ENCODE data around the gene AIG1. TPM values are rescaled to one million over a fixed set of nuclear protein-coding genes. Genes with fewer than 3 reads are reported as not detected.
"Not testable (repeated sequence)": the region's sequence is repeated elsewhere in the genome, so short reads cannot be mapped to it uniquely, and the experiment has no call there.

Gene AIG1, protein sequence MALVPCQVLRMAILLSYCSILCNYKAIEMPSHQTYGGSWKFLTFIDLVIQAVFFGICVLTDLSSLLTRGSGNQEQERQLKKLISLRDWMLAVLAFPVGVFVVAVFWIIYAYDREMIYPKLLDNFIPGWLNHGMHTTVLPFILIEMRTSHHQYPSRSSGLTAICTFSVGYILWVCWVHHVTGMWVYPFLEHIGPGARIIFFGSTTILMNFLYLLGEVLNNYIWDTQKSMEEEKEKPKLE
- 2.9 and 4.7 TPM in 2 replicates for total RNA-seq

DNA sequence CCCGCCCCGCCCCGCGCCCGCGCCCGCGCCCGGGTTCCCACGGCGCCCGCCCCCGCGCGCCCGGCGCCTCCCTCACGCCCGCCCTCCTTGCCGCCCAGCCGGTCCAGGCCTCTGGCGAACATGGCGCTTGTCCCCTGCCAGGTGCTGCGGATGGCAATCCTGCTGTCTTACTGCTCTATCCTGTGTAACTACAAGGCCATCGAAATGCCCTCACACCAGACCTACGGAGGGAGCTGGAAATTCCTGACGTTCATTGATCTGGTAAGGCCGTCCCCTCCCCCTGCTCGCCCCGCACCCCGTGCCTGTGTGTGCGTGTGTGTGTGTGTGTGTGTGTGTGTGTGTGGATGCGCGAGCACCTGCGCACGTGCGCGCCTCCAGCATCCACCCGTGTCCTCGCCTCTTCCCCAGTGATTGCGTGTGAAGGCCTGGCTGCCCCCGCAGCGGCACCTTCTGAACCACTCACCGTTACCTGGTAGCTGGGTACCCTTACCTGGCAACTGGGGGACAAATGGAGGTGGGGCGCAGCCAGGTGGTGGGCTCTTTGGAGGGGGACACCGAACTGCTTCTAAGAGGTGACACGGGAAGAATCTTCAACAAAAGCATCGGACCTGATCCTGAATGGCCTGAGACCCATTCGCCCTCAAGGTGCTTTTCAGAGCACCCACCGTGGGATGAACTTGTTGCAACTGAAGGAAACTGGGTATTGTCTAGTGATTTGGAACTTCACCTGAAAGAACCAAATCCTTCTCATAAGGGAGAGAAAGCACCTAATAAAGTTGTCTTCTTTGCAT lies at the start of gene AIG1:
Gene AIG1, plus strand, starts transcription at position 84 of the 791 bp plus-strand sequence. Its CDS starts 37 bp downstream, at position 121.
- peaks cover 23% of the 10 kb centered on the region for H3K4me1 Mint-ChIP-seq
- H3K36me3 Mint-ChIP-seq (ENCODE audit: low read depth), result no peaks in the 10 kb centered on the region
- intact Hi-C loops (cut with micrococcal nuclease), result loop anchor here (1.0 to 5.0 kb wide), 3 partner anchors 78 to 380 kb away; no protein-coding TSS in a partner anchor
- H3K9me3 Mint-ChIP-seq, result peaks cover 5% of the 10 kb centered on the region
- H3K27ac Mint-ChIP-seq, result peak within 1 kb of the TSS; percentile 92
- H3K4me3 Mint-ChIP-seq, result peak within 1 kb of the TSS; percentile 91
- peak; percentile 91 for DNase-seq
- H3K27me3 Mint-ChIP-seq, result no peaks in the 10 kb centered on the region

DNA sequence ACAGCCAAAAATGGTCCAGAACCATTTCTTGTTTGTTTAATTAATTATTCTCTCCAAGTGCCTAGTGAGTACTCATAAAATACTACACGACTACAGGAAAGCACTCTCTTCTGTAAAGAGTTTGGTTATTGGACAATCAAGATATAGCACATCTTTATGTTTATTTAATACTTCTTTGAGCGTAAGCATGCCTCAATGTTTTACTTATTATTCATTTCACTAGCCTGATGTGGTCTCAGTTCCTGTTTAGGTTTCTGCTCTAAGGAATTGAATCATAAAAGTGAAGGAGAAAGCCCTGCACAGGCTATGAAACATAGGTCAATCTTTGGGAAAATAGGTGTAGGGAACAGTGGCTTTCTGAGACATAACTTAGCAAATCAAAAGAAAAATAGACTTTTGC lies 45.9 kb upstream of the AIG1 start:
- no peak overlapping the region for H3K4me3 Mint-ChIP-seq
- peaks cover 5% of the 10 kb centered on the region for H3K27me3 Mint-ChIP-seq
- intact Hi-C loops (cut with micrococcal nuclease), result no loop called here
- H3K4me1 Mint-ChIP-seq, result no peaks in the 10 kb centered on the region
- H3K27ac Mint-ChIP-seq, result no peak overlapping the region
- no peaks in the 10 kb centered on the region for H3K36me3 Mint-ChIP-seq (ENCODE audit: low read depth)
- peaks cover 8% of the 10 kb centered on the region for H3K9me3 Mint-ChIP-seq
- DNase-seq, result no peak

DNA sequence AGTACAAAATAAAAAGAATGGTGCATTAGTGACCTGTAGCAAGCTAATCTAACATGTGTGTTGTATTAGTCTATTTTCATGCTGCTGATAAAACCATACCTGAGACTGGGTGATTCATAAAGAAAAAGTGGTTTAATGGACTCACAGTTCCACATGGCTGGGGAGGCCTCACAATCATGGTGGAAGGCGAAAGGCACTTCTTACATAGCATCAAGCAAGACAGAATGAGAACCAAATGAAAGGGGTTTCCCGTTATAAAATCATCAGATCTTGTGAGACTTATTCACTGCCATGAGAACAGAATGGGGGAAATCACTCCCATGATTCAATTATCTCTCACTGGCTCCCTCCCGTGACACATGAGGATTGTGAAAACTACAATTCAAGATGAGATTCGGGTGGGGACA lies 45.4 kb upstream of the AIG1 start:
- Mint-ChIP-seq H3K9me3 (peaks cover 8% of the 10 kb centered on the region), H3K36me3 (ENCODE audit: low read depth) (no peaks in the 10 kb centered on the region), H3K4me3 (no peak overlapping the region), H3K27me3 (peaks cover 5% of the 10 kb centered on the region), H3K4me1 (no peaks in the 10 kb centered on the region), H3K27ac (no peak overlapping the region)
- no peak for DNase-seq
- intact Hi-C loops (cut with micrococcal nuclease), result no loop called here

DNA sequence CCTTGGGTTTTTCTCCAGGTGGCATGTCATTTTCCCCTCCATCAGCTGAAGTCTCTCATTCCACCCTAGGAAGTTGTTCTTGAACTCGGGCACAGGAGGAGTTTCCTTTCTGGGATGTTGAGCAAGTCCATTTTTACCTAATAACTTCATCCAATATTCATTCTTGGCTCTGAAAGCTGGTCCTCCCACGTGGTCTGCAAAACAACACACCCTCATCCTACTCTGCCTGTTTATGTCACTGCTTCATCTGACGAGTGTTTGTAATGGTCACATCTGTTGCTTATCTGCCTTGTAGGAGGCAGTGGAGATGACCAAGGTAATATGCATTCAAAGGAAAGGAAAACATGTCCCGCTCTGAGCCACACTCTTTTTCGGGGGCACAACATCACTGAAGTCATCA lies 41.7 kb upstream of the AIG1 start:
- intact Hi-C loops (cut with micrococcal nuclease), result no loop called here
- no peak for DNase-seq
- no peak overlapping the region for H3K4me3 Mint-ChIP-seq
- H3K4me1 Mint-ChIP-seq, result no peaks in the 10 kb centered on the region
- no peaks in the 10 kb centered on the region for H3K36me3 Mint-ChIP-seq (ENCODE audit: low read depth)
- peaks cover 2% of the 10 kb centered on the region for H3K27me3 Mint-ChIP-seq
- H3K27ac Mint-ChIP-seq, result no peak overlapping the region
- peaks cover 22% of the 10 kb centered on the region for H3K9me3 Mint-ChIP-seq

DNA sequence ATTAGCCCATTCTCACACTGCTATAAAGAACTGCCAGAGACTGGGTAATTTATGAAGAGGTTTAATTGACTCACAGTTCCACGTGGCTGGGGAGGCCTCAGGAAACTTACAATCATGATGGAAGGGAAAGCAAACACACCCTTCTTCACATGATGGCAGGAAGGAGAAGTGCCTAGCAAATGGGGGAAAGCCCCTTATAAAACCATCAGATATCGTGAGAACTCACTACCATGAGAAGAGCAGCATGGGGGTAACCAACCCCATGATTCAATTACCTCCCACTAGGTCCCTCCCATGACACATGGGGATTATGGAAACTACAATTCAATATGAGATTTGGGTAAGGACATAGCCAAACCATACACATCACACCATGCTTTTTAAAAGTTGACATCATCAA lies 39.8 kb upstream of the AIG1 start:
- H3K36me3 Mint-ChIP-seq (ENCODE audit: low read depth); H3K27me3 Mint-ChIP-seq; DNase-seq; H3K4me1 Mint-ChIP-seq; H3K4me3 Mint-ChIP-seq; H3K27ac Mint-ChIP-seq: not testable (repeated sequence)
- intact Hi-C loops (cut with micrococcal nuclease), result loop anchor here (10.0 kb wide), 1 partner anchor 546 kb away; no protein-coding TSS in a partner anchor
- H3K9me3 Mint-ChIP-seq, result peaks cover 23% of the 10 kb centered on the region

DNA sequence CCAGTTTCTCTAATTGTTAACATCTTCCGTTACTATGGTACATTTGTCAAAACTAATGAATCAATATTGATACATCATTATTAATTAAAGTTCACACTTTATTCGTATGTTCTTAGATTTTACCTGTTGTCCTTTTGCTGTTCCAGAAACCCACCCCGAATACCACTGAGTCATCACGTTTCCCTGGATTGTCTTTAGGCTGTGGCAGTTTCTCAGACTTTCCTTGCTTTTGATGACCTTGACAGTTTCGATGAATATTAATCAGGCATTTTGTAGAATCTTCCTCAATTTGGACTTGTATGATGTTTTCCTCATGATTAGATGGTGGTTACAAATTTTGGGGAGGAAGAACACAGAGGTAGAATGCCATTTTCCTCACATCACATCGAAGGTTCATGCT lies 39.1 kb upstream of the AIG1 start:
- intact Hi-C loops (cut with micrococcal nuclease), result loop anchor here (10.0 kb wide), 1 partner anchor 547 kb away; no protein-coding TSS in a partner anchor
- DNase-seq, result no peak
- Mint-ChIP-seq H3K36me3 (ENCODE audit: low read depth) (no peaks in the 10 kb centered on the region), H3K27ac (no peak overlapping the region), H3K4me3 (no peak overlapping the region), H3K4me1 (no peaks in the 10 kb centered on the region), H3K9me3 (peaks cover 24% of the 10 kb centered on the region), H3K27me3 (no peaks in the 10 kb centered on the region)

DNA sequence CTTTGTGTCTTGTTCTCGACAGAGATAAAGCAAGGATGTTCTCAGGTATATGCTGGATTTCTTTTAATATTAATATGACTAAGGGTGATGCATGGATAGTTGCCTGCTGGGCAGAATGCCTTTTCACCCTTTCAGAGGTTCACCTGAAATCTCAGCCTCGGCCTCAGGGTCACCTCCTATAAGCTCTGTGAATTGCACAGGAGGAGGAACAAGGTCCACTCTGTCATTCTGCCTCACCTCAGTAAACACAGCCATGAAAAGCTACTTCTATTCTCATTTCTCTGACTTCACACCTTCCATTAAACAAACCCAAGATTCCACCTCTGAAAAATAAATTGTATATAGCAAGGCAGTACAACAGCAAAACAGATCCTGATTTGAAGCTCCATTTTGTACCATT lies 38.1 kb upstream of the AIG1 start:
- Mint-ChIP-seq H3K4me1 (peaks cover 4% of the 10 kb centered on the region), H3K4me3 (no peak overlapping the region), H3K9me3 (peaks cover 24% of the 10 kb centered on the region), H3K27me3 (no peaks in the 10 kb centered on the region), H3K36me3 (ENCODE audit: low read depth) (no peaks in the 10 kb centered on the region), H3K27ac (no peak overlapping the region)
- intact Hi-C loops (cut with micrococcal nuclease), result loop anchor here (10.0 kb wide), 1 partner anchor 548 kb away; no protein-coding TSS in a partner anchor
- DNase-seq, result no peak

DNA sequence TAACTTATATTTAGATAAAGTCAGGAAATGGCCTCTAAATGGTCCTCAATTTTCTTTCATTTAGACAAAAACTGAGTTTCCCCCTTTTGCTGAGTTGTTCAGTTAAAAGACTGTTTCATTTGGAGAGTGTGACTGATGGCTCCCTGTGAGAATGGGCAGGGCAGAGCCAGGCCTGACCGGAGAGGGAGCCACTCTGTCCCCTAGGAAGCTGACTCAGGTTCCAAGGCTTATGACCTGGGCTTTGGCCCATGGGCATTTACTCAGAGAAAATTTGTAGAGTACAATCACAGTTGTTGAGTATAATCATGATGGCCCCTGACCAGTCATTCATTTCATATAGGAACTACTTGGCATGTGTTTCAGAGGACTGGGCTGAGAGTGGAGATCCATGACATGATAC lies 37.0 kb upstream of the AIG1 start:
- Mint-ChIP-seq H3K36me3 (ENCODE audit: low read depth) (no peaks in the 10 kb centered on the region), H3K4me3 (no peak overlapping the region), H3K9me3 (peaks cover 24% of the 10 kb centered on the region), H3K27me3 (no peaks in the 10 kb centered on the region), H3K4me1 (peaks cover 4% of the 10 kb centered on the region), H3K27ac (no peak overlapping the region)
- DNase-seq, result no peak
- intact Hi-C loops (cut with micrococcal nuclease), result loop anchor here (10.0 kb wide), 1 partner anchor 549 kb away; no protein-coding TSS in a partner anchor

DNA sequence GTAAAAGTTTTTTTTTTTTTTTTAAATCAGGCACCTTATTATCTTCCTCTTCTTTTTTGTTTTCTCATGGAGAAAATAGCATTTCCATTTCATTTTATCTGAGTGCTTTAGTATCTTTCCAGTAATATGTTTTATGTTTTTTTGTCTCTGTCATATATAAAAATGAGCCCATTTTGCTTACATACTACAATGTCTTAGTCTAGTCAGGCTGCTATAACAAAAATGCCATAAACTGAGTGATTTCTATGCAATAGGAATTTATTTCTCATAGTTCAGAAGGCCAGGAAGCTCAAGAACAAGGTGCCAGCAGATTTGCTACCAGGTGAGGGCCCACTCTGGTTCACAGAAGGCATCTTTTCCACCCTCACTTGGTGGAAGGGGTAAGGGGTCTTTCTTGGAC lies 35.7 kb upstream of the AIG1 start:
- Mint-ChIP-seq H3K36me3 (ENCODE audit: low read depth) (no peaks in the 10 kb centered on the region), H3K27me3 (no peaks in the 10 kb centered on the region), H3K4me3 (no peak overlapping the region), H3K27ac (no peak overlapping the region), H3K4me1 (peaks cover 4% of the 10 kb centered on the region), H3K9me3 (peaks cover 20% of the 10 kb centered on the region)
- DNase-seq, result no peak
- intact Hi-C loops (cut with micrococcal nuclease), result loop anchor here (5.0 to 10.0 kb wide), 2 partner anchors 78 to 550 kb away; partner anchors contain the start of gene HIVEP2

DNA sequence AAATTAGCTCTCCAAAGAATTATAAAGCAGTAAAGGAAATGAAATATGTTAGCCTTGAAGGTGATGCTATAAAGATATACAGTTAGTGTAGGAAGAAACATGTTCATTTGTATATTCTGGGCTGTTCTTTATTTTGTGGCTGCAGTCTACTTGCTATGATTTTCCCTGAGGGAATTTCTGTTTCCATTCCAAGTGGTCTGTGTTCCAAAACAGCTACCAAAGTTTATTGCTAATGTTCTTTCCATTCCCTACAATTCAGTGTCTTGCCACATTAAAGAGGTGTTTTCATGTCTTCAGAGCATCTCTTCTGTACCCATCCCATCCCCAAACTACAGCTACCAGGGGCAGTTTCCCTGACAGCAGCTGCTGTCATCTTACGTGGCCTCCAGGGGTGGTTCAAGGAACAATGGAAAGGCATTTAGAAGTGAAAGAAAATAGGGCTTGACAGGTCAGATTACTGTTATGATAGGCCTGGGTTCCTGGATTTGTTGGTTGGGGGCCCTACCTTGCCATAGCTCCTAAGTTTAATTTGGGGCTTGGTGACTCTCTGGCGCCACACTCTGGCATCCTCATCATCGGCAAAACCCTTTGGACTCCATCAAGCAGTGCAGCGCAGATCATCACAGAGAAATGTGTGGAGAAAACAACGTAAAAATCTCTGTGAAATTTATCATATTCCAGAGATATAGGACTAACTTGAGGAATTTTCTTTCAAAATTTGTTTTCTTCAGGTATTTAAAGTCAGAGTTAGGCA lies 33.8 kb upstream of the AIG1 start:
- H3K4me3 Mint-ChIP-seq, result no peak overlapping the region
- intact Hi-C loops (cut with micrococcal nuclease), result loop anchor here (1.0 to 10.0 kb wide), 4 partner anchors 80 to 552 kb away; partner anchors contain the start of gene HIVEP2

DNA sequence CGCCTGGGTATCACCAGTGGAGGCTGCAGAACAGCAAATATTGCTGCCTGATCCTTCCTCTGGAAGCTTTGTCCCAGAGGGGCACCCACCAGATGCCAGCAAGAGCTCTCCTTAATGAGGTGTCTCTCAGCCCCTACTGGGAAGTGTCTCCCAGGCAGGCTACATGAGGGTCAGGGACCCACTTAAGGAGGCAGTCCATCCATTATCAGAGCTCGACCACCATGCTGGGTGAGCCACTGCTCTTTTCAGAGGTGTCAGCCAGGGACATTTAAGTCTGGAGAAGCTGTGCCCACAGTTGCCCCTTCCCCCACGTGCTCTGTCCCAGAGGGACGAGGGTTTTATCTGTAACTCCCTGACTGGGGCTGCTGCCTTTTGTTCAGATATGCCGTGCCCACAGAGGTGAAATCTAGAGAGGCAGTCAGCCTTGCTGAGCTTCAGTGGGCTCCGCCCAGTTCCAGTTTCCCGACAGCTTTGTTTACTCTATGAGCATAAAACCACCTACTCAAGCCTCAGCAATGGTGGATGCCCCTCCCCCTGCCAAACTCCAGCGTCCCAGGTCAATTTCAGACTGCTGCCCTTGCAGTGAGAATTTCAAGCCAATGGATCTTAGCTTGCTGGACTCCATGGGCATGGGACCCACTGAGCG lies 25.9 kb upstream of the AIG1 start:
- Mint-ChIP-seq H3K27ac (no peak overlapping the region), H3K9me3 (peaks cover 6% of the 10 kb centered on the region), H3K4me1 (peaks cover 8% of the 10 kb centered on the region), H3K36me3 (ENCODE audit: low read depth) (no peaks in the 10 kb centered on the region), H3K4me3 (no peak overlapping the region), H3K27me3 (peaks cover 8% of the 10 kb centered on the region)
- intact Hi-C loops (cut with micrococcal nuclease), result no loop called here
- DNase-seq, result no peak

More for the DNA sequence above, 33.8 kb upstream of the AIG1 start:
- Mint-ChIP-seq H3K27me3 (no peaks in the 10 kb centered on the region), H3K27ac (no peak overlapping the region), H3K4me1 (peaks cover 4% of the 10 kb centered on the region), H3K9me3 (peaks cover 11% of the 10 kb centered on the region), H3K36me3 (ENCODE audit: low read depth) (no peaks in the 10 kb centered on the region)
- peak; percentile 82 for DNase-seq

DNA sequence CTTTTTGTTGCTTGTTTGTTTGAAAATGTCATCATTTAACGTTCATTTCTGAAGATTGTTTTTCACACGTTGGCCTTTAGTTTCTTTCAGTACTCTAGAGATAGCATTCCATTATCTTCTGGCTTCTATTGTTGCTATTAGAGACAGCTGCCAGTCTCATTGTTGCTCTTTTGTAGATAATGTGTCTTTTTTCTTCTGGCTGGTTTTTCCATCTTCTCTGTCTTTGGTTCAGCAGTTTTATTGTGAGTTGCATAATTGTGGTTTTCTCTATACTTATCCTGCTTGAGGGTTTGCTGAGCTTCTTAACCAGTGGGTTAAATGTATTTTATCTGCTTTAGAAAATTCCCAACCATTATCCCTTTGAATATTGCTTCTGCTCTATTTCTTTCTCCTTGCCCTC lies 23.2 kb upstream of the AIG1 start:
- intact Hi-C loops (cut with micrococcal nuclease), result no loop called here
- Mint-ChIP-seq H3K27me3 (peaks cover 6% of the 10 kb centered on the region), H3K36me3 (ENCODE audit: low read depth) (no peaks in the 10 kb centered on the region), H3K4me1 (peaks cover 13% of the 10 kb centered on the region), H3K9me3 (peaks cover under 1% of the 10 kb centered on the region), H3K4me3 (no peak overlapping the region), H3K27ac (no peak overlapping the region)
- no peak for DNase-seq

DNA sequence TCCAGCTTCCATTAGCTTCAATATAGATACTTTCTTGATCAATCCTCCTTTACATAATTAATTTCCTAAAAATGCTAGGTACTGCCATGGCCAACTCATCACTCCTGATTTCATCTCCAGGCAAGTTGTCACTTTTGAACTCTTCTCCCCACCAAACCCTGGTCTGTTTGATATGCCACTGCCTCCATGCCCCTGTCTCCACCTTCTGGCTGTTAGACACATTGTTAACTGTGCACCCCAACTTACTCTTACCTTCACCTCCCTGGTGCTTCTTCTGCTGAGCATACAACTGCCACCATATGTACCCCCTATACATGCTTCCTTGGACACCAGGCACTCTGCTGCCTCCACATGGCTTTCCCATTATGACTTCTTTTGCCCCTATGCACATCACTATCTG lies 21.9 kb upstream of the AIG1 start:
- DNase-seq, result no peak
- intact Hi-C loops (cut with micrococcal nuclease), result no loop called here
- Mint-ChIP-seq H3K4me3 (no peak overlapping the region), H3K36me3 (ENCODE audit: low read depth) (no peaks in the 10 kb centered on the region), H3K4me1 (peaks cover 13% of the 10 kb centered on the region), H3K27ac (no peak overlapping the region), H3K9me3 (no peaks in the 10 kb centered on the region), H3K27me3 (peaks cover 6% of the 10 kb centered on the region)

Data from activated CD4-positive, alpha-beta T cell treated with anti-CD3 and anti-CD28 coated beads, Interleukin-2, amount 10 ng/mL, durations not matched to agents 24 days and 14 days (primary cell).